NCI-H748 (cell line): ENCODE measurements around the gene SLC25A24.
"Not testable (repeated sequence)": the region's sequence is repeated elsewhere in the genome, so short reads cannot be mapped to it uniquely, and the experiment has no call there.

Experiments
- DNase-seq: peaks from one replicate; lab custom pipeline; 2025; ENCODE audit not compliant: unreplicated experiment; lab: John Stamatoyannopoulos, UW

SLC25A24 gene

DNA sequence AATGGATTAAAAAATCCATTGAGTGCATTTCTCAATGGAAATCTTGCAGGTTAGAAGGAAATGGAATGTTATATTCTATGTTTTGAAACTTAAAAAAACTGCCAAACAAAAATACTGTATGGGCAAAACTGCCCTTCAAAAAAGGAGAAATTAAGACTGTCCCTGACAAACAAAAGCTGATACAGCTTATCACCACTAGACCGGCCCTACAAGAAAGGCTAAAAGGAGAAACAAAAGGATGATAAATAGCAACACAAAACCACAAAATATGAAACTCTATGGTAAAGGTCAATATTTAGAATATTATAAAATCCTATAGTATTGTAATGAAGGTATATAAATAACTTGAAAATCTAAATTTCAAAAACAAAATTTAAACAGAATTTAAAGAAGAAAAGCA is 60.0 kb downstream of the SLC25A24 start:
- DNase-seq: no peak

DNA sequence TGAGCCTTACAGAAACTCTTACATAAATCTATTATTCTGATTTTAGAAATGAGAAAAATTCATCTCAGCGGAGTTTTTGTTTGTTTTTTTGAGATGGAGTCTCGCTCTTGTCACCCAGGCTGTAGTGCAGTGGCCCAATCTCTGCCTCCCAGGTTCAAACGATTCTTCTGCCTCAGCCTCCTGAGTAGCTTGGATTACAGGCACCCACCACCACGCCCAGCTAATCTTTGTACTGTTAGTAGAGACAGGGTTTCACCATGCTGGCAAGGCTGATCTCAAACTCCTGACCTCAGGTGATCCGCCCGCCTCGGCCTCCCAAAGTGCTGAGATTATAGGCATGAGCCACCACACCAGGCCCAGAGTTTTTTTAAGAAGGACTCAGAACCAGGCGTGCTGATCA is 60.6 kb downstream of the SLC25A24 start:
- not testable (repeated sequence) for DNase-seq

DNA sequence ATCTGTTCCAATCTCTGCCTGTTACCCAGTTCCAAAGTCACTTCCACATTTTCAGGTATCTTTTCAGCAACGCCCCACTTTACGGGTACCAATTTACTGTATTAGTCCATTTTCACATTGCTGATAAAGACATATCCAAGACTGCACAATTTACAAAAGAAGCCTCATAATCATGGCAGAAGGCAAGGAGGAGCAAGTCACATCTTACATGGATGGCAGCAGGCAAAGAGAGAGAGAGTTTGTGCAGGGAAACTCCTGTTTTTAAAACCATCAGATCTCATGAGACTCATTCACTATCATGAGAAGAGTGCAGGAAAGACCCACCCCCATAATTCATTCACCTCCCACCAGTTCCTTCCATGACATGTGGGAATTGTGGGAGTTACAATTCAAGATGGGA is 67.0 kb downstream of the SLC25A24 start:
- not testable (repeated sequence) for DNase-seq

DNA sequence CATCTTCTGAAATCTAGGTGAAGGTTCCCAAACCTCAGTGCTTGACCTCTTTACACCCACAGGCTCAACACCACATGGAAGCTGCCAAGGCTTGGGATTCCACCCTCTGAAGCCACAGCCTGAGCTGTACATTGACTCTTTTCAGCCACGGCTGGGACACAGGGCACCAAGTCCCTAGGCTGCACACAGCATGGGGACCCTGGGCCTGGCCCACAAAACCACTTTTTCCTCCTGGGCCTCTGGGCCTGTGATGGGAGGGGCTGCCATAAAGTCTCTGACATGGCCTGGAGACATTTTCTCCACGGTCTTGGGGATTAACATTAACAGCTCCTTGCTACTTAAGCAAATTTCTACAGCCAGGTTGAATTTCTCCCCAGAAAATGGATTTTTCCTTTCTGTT is 67.8 kb downstream of the SLC25A24 start:
- DNase-seq: not testable (repeated sequence)

DNA sequence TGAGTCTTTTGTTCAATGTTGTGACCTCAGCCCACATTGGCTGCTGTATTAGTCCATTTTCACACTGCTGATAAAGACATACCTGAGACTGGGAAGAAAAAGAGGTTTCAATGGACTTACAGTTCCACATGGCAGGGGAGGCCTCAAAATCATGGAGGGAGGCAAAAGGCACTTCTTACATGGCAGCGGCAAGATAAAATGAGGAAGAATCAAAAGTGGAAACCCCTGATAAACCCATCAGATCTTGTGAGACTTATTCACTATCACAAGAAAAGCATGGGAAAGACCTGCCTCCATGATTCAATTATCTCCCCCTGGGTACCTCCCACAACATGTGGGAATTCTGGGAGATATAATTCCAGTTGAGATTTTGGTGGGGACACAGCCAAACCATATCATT is 68.9 kb downstream of the SLC25A24 start:
- DNase-seq: not testable (repeated sequence)

DNA sequence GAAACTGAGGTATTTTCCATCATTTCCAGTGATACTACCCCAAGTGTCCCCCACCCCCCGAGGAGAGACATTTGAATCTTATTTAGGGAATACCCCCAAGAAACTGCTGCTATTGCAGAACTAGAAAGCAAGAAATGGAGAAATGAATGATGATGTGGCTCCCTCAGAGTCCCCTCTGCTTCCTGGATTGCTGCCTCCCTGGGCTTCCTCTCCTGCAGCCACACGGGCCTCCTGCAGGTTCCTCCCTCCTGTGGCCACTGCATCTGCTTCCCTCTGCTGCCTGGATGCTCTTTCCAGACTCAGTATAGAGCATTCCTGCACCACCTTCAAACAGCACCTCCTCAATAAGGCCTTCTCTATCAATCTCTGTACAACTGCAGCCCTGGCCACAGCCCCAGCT is 69.3 kb downstream of the SLC25A24 start:
- no peak for DNase-seq

DNA sequence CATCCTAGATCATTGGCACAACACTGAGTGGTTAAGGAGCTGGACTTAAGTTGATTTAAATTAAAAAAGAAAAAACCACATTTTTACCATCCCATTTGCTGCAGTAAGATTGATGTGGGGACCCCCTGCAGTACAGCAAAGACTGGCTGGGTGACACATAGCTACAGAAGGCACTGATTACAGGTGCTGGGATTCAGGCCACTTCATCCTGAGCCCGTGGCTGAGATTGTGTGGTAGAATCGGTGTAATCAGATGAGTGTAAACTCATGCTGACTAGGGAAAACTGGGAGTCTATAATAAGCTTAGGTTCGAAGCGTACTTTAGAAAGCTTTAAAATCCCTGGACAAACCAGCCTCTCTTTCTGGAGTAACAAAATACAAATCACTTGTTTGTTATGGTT is 70.1 kb downstream of the SLC25A24 start:
- DNase-seq: no peak

DNA sequence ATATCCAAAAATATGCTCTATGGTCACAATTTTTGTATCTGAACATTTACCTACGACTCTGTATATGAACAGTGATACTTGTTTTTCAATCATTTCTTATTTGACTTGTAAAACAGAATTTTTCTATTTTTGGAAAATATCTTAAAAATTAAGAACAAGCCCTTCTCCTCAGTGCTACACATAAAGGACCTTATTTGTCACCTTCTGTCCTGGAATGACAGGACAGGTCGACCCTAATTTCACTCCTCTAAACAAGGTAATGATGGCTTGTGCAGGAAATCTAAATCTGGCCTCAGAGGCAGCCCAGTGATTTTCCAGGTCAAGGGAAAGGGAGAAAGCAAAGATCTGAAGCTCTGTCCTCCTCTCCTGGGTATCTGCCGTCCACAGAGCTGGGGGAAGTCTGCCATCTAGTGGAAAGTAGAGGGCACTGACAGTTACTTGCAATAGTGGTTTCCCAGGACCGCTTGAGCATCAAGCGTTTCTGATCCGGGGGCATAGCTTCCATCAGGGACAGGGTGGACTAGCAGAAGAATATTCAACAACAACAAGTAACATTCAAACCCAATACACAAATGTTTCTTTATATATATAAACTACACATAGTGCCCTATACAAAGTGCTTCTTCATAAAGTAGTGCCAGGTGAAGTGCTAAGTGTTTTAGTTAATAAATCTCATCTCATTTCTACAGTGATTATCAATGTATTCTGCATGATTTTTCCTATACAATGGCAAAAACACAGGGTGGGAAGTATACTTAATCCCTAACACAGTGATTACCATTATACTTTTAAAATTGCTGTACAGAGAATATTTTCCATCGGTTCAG is 74.6 kb downstream of the SLC25A24 start:
- peak; percentile 72 for DNase-seq

DNA sequence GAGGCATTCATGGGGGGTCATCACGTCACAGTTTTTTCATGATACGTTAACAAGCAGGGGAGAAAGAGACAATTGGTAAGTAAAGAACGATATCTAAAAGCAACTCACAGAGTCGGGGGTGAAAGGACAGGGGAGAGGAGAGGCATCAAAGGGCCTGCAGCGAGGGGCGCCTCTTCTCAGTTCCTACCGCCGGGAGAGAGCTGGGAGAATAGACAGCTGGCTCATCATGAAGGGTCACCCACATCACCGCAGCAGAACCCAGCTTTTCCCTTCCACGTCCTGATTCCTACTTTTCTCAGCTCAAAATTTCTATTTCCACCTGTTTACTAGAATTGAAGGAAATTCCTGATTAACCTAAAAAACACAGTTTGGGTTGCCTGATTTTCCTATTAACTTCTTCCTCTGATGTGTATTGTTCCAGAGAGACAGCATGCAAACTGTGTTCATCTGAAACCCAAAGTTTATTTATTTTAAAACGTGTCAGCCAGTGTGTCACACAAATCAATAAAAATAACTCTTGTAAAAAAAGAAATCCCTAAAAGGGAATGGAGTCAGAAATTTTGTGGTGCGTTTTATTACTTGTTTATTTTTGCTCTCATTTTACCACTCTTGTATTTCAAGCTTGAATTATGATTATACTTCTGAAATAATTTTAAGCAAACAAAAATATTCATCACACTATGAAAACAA is 75.4 kb downstream of the SLC25A24 start:
- no peak for DNase-seq

DNA sequence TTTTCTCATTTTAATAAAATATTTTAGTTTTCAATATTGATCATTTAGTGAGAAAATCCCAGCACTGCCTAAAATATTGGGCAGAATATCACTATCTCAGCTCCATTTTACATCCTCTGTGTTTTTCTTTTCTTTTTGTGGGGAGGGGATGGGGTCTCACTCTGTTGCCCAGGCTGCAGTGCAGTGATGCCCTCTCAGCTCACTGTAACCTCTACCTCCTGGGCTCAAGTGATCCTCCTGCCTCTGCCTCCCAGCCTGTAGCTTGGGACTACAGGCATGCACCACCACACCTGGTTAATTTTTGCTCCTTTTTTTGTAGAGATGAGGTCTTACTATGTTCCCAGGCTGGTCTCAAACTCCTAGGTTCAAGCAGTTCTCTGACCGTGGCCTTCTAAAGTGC is 76.1 kb downstream of the SLC25A24 start:
- no peak for DNase-seq

DNA sequence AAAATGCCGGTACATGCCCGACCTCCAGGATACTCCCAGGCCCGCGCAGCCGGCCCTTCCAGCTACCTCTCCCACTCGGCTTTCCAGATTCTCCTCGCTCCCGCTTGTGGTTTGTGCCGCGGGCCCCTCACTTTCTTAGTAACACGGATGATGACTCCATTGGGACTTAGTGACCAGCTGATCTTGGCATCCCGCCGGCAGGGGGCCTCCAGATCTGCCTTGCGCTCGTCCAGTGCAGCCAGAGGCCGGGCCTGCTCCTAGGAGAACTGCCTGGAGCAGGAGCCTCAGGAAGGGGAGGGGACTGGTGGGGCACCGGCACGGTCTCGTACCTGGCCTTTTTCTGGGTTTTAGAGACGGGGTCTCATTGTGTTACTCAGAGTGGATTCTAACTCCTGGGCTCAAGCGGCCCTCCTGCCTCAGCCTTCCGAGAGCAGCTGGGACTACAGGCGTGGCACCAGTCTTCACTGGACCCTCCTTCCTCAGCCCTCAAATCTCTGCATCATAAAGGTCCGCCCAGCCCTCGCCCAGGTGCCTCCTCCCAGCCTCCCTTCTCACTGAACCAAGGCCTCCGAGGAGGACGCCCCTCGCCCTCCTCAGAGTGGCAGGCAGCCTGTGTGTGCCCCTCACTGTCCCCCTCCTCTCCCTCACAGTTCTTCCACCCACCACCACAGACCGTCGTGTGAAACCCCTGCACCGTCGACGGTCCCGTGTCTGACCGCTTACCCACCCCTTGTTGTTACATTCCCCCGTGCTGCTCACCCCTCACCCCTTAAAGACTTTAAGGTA is 78.6 kb downstream of the SLC25A24 start:
- DNase-seq: no peak

DNA sequence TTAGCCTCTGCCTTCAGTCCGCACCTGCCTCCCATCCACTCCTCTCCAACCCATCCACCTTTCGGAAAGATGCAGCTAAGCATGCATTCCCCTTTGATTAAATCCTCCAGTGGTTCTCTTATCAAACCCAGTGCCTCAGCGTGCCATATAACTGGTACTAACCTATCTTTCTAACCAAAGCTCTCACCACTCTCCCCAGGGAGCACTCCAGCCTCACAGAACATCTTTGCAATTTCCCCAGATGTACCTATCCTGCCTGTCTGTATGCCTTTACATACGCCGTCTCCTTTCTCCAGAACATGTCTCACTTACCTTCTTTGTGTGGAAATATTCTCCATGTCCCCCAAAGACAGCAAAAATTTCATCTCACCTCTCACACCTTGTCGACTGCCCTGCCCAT is 80.0 kb downstream of the SLC25A24 start:
- DNase-seq: no peak

DNA sequence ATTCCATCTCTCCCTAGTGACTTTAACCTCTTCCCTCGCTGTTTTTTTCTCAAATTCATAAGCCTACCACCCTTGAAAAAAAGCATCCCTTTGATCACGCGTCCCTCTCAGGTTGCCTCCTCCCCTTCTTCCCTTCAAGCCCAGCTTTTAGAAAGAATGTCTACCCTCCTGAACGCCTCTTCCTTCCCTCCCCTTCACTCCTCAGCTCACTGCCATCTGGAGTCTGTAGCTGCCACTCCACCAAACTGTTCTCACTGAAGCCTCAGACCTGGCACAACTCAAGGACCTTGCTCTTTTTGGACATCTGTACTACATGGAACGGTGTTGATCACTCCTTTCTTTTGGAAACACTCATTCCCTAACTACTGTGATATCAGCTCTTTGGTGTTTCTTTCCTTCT is 80.6 kb downstream of the SLC25A24 start:
- no peak for DNase-seq

DNA sequence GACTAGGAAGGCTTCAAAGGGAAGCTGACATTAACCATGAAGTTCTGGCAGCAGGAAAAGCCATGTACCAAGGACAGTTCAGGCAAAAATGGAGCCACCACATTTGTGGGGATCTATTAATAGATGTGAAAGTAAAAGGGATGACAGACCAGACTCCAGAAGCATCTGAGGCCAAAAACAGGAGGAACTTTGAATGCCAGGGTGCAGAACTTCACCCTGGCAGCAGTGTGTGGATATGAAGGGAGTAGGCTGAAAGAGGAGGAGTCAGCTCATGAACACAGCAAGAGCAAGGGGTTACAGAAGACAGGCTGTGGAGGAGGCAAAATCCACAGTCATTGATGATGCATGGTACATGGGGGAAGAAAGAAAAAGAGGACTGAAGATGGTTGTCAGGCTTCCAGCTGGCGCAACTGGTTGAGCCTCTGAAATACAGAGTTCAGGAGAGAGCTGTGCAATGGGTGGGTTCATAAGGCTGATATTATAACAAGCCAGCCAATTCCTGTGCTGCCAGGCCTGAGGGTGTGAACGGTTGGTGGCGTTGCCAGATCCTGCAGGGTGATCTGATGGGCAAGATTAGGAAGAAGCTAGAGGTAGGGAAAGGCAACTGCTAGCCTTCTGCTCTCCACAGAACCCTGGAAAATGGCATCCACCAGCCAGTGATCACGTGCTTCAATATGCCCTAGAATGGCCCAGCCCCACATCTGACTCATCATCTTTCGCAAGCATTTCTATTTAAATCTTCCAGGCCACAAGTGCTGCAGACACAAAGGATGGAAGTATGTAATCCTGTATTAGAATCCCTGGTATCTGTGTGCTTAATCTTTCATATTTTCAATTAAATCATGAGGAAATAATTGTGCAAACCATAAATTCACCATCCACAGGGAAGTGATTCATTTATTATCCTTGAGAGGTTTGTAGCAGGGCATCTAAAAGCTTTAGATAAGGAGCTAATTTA is 81.9 kb downstream of the SLC25A24 start:
- no peak for DNase-seq

DNA sequence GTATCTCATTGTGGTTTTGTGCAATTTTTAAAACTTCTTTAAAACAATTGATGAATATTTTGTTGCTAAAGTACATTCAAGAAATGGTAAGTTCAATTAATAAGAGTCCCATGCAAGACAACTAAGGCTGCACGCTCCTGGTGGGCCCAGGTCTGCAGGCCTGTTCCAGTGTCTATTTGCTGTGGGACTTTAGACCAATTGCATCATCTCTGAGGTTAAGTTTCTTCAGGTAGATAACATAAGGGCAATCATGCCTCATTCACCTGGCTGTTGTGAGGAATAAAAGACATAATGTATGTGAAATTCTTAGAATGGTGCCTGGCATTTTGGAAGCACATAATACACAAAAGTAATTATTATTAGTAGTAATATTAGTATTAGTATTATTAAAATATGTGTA is 82.9 kb downstream of the SLC25A24 start:
- DNase-seq: no peak

DNA sequence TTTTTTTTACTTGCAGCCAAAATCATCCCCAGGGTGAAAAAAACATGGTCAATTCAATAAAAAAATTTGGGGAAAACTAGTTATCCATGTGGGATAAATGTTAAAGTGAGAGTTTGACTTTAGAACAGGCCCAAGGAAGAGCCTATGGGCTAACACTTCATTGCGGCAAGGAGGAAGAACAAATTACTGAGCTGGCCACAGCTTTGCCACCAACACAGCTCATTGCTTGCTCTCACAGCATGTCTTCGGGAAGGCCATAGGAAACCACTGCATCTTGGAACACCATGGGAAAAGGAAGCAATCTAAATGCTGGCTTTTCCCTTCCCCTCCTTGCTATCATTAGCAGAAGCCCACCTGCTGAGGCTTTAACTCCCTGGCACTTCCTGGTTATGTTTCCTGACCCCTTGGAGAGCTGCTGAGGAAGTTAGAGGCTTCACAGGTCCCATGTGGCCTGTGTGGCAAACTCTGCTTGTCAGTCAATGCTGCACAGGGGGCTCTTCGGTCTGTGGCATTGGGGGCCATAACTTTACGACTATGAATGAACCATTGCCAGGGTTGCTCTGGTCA is 86.0 kb downstream of the SLC25A24 start:
- DNase-seq: no peak

DNA sequence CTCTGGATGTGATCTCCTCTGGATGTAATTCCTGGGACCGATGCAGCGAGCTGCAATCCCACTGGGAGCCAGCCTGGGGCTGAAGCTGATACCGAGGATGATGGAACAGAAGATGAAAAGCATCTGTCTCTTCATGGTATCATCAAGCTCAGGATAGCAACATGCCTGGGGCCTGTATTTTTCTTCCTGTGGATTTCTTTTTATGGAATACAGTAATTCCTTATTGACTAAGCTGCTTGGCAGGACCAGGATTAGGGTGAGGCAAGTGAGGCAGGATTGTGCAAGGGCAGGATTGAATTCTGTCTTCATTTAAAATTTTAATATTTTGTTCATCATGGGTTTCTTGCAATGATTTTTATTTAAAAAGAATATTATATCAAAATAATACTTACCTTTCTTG is 86.6 kb downstream of the SLC25A24 start:
- DNase-seq: no peak

DNA sequence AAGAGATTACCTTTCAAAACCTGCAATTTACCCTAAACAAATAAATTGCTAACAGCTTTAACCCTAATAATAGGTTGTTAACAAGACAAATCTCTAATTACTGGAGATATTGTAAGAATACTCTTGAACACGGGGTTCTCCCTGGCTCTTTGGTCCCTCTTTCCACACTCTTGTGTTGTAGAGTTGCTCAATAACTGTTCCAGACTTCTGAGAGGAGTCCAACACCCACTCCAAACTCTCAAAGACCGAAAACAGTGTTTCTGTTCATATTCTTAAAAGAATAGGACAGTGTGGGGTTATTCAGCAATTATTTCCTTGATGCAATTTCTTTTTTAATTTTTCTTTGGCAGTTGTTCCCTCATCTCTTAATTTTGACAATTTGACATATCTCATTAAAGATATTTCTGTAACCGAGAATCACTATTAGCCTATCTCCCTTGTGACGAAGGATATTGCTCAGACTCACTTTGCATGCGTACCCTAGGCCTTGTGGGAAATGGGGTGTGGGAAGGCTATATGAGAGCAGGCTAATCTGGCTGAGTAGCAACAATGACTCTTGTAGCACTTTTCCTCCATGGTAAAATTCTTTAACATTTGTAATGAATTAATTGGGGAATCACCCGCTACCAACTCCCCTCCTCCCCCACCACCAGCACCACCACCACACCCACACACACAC is 90.7 kb downstream of the SLC25A24 start:
- DNase-seq: no peak

DNA sequence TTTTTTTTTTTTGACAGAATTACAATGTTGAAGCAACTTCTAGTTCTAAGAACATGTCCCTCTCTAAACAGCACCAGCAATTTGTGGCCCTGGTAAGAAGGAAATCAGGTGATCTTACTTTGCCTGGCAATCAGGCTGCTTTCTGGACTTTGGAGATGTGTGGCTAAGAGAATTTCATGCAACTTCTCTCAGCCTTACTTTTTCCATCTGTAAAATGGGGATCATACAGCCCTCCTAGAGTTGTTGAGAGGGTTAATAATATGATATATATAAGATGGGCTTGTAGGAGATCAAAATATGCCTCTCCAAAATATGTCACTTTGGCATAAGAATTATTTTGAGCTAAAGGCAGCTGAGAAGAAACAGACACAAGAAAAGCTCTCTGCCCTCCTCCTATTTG is 92.0 kb downstream of the SLC25A24 start:
- DNase-seq: no peak

DNA sequence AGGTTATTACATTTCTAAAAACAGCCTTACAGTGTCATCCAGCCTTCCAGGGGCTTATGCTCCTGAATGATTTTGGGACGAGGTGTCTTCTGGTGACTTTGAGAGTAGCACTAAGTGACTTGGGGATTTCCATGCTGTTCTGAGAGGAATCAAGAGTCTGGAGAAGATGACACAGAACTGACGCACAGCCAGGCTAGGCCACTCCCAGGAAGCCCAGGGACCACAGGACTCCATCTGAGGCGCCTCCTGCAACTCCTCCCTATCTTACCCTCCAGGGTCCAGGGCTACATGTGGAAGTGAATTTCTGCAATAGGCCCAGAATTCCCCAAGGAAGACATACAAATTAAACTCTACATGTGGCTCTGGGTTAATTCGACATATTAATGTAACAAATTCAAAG is 92.5 kb downstream of the SLC25A24 start:
- no peak for DNase-seq
